SH-SY5Y (cell line): ENCODE results near the gene OR51B6.

ENCODE experiments used
- GATA2 ChIP-seq: IDR thresholded peaks from 2 replicates; pipeline ENCODE4 v1.6.1; 2011; ENCODE audit warnings: mild to moderate bottlenecking, low read depth, low read length
- GATA3 ChIP-seq: IDR thresholded peaks from 2 replicates; pipeline ENCODE4 v1.6.1; 2011; ENCODE audit warnings: low read depth, mild to moderate bottlenecking, low read length, moderate library complexity

GRCh38 chr11:5301846-5302245 is 49.5 kb upstream of the OR51B6 start, which contains the start of gene OR51B4:
- TF ChIP-seq GATA3 (no peak), GATA2 (no peak)
